Upper lobe of left lung (tissue), 4 donors: ENCODE results near the gene ARHGAP21.

Experiments used
- CTCF ChIP-seq, 6 experiments: fragments of 450-650 bp in 4 of 6; fragments of 200-600 bp in 2 of 6; sonication (generic) in 2 of 6; IDR thresholded peaks; one replicate each; pipeline ENCODE4 v1.5.1; 2016 to 2019; ENCODE audit warnings: antibody characterized with exemption in 6 of 6
- EP300 ChIP-seq, 4 donors: sonication (generic); formaldehyde crosslinking; IDR thresholded peaks; one replicate each; pipeline ENCODE4 v1.5.1; 2017; ENCODE audit warnings: antibody characterized with exemption in 4 of 4, control low read depth in 2 of 4
- POLR2A ChIP-seq, 4 donors: fragments of 450-650 bp; IDR thresholded peaks; one replicate each; pipeline ENCODE4 v1.5.1; 2016 to 2017; ENCODE audit warnings: antibody characterized with exemption in 4 of 4, mild to moderate bottlenecking in 2 of 4
- POLR2AphosphoS5 ChIP-seq, 2 donors: sonication (generic); formaldehyde crosslinking; IDR thresholded peaks; one replicate each; pipeline ENCODE4 v1.5.1; 2017; ENCODE audit warnings: antibody characterized with exemption in 2 of 2

- no peak for TF ChIP-seq CTCF (IDR thresholded peaks at IDR 0.05)
- no peak for TF ChIP-seq POLR2A (IDR thresholded peaks at IDR 0.05)
- no peak for TF ChIP-seq EP300 (IDR thresholded peaks at IDR 0.05)
- no peak for TF ChIP-seq POLR2AphosphoS5 (IDR thresholded peaks at IDR 0.05)
Measured at GRCh38 chr10:24575481-24576002, 148.1 kb downstream of the ARHGAP21 start.
